B cell (primary cell): ENCODE measurements around the gene DCUN1D4. TPM values are rescaled to one million over a fixed set of nuclear protein-coding genes. Genes with fewer than 3 reads are reported as not detected.
A peak's percentile ranks its signal among the peaks of the same experiment; 100 is the strongest.

Experiments
- ATAC-seq: fragments of 200-7000 bp; cut with Tn5 transposase; one replicate; pipeline ENCODE4 v1.10.0; 2021; ENCODE audit warnings: low read depth, mild to moderate bottlenecking, moderate number of reproducible peaks, moderate library complexity
- CTCF ChIA-PET: fragments of 350-600 bp; sonication (Branson Sonifier 250); formaldehyde crosslinking; loops from one replicate; lab custom pipeline; 2021; ENCODE audit warnings: antibody characterized with exemption, inconsistent platforms; lab: Charles Lee
- POLR2A ChIA-PET: fragments of 350-600 bp; sonication (Branson Sonifier 250); formaldehyde crosslinking; loops from one replicate; lab custom pipeline; 2021; ENCODE audit warnings: antibody characterized with exemption; lab: Charles Lee
- DNase-seq: peaks from one replicate; pipeline ENCODE4 v3.0.0; 2013
- H2AFZ ChIP-seq: 2 replicates; pipeline ENCODE4 v1.6.1; 2012; ENCODE audit warnings: mild to moderate bottlenecking, low read depth, low read length; ENCODE audit not compliant: insufficient read depth, poor library complexity, severe bottlenecking
- H3K27ac ChIP-seq, 2 donors: 1 replicate in 1 of 2; 2 replicates in 1 of 2; pipeline ENCODE4 v1.5.1; 2012 to 2013; ENCODE audit warnings: low read length in 2 of 2, mild to moderate bottlenecking in 2 of 2, moderate library complexity in 1 of 2
- H3K27me3 ChIP-seq, 4 experiments: fragments of 200-600 bp in 1 of 4; sonication (generic) in 1 of 4; replicated peaks in 1 of 4; 1 replicate in 2 of 4; 2 replicates in 2 of 4; pipeline versions ENCODE4 v1.6.1 to v1.7.0; 2013 to 2016; ENCODE audit warnings: low read length in 3 of 4, mild to moderate bottlenecking in 2 of 4, mixed read lengths in 1 of 4, moderate library complexity in 1 of 4; ENCODE audit not compliant: insufficient read depth in 4 of 4, control insufficient read depth in 3 of 4; ENCODE audit errors: control extremely low read depth in 1 of 4
- H3K36me3 ChIP-seq, 2 experiments: replicated peaks in 1 of 2; 1 replicate in 1 of 2; 2 replicates in 1 of 2; pipeline versions ENCODE4 v1.6.1 to v1.7.1; 2013; ENCODE audit warnings: low read length in 1 of 2; ENCODE audit not compliant: insufficient read depth in 2 of 2, control insufficient read depth in 1 of 2; ENCODE audit errors: control extremely low read depth in 1 of 2, extremely low read depth in 1 of 2
- H3K4me1 ChIP-seq, 2 donors: fragments of 200-600 bp in 1 of 2; sonication (generic) in 1 of 2; 1 replicate in 1 of 2; 2 replicates in 1 of 2; pipeline versions ENCODE4 v1.5.1 to v1.6.1; 2013 to 2017; ENCODE audit warnings: low read length in 2 of 2; ENCODE audit not compliant: control insufficient read depth in 2 of 2, insufficient read depth in 2 of 2
- H3K4me2 ChIP-seq: replicated peaks from 2 replicates; pipeline ENCODE3; 2012; ENCODE audit warnings: mild to moderate bottlenecking, low read depth, low read length; ENCODE audit not compliant: poor library complexity, severe bottlenecking
- H3K4me3 ChIP-seq, 5 experiments: fragments of 200-600 bp in 1 of 5; sonication (generic) in 1 of 5; 1 replicate in 3 of 5; 2 replicates in 2 of 5; pipeline versions ENCODE4 v1.5.1 to v1.7.0; 2011 to 2016; ENCODE audit warnings: low read length in 4 of 5, mild to moderate bottlenecking in 4 of 5, low read depth in 2 of 5, control low read depth in 1 of 5, moderate library complexity in 1 of 5; ENCODE audit not compliant: insufficient read depth in 1 of 5; ENCODE audit errors: control extremely low read depth in 1 of 5, extremely low read depth in 1 of 5
- H3K79me2 ChIP-seq: fragments of 200-600 bp; sonication (generic); one replicate; pipeline ENCODE4 v1.6.0; 2016; ENCODE audit warnings: low read length; ENCODE audit not compliant: control insufficient read depth, insufficient read depth
- H3K9ac ChIP-seq: fragments of 200-600 bp; sonication (generic); 2 replicates; pipeline ENCODE4 v1.6.1; 2017; ENCODE audit warnings: mild to moderate bottlenecking, low read length, moderate library complexity
- H3K9me3 ChIP-seq, 3 donors: one replicate each; pipeline versions ENCODE4 v1.6.1 to v1.7.1; 2013; ENCODE audit warnings: low read length in 2 of 3; ENCODE audit not compliant: control insufficient read depth in 2 of 3, insufficient read depth in 1 of 3; ENCODE audit errors: control extremely low read depth in 1 of 3
- H4K20me1 ChIP-seq: 2 replicates; pipeline ENCODE4 v1.6.0; 2012; ENCODE audit warnings: mild to moderate bottlenecking, low read length; ENCODE audit not compliant: insufficient read depth, control insufficient read depth, poor library complexity, severe bottlenecking
- H3K27ac Mint-ChIP-seq: one replicate; pipeline ENCODE4 v1.8.0; 2021; ENCODE audit warnings: mixed read lengths
- H3K27me3 Mint-ChIP-seq: one replicate; pipeline ENCODE4 v1.8.0; 2021; ENCODE audit warnings: mixed read lengths
- H3K4me1 Mint-ChIP-seq: one replicate; pipeline ENCODE4 v1.8.0; 2021; ENCODE audit warnings: mixed read lengths
- H3K4me3 Mint-ChIP-seq: one replicate; pipeline ENCODE4 v1.8.0; 2021; ENCODE audit warnings: mixed read lengths
- H3K9me3 Mint-ChIP-seq: one replicate; pipeline ENCODE4 v1.8.0; 2022; ENCODE audit warnings: mixed read lengths; ENCODE audit not compliant: insufficient read depth
- CTCF ChIP-seq: fragments of 200-600 bp; IDR thresholded peaks from one replicate; pipeline ENCODE4 v1.8.0; 2022; ENCODE audit warnings: antibody characterized with exemption, mild to moderate bottlenecking
- EZH2 ChIP-seq: IDR thresholded peaks from 2 replicates; pipeline ENCODE4 v1.6.1; 2012; ENCODE audit warnings: borderline replicate concordance, low read depth, mild to moderate bottlenecking, moderate library complexity, low read length; ENCODE audit not compliant: insufficient read depth, poor library complexity, severe bottlenecking
- WGBS: methylation state at CpG from one replicate; pipeline ENCODE4 v1.1.5; 2013; ENCODE audit warnings: missing lambda C conversion rate; ENCODE audit not compliant: insufficient coverage; 5-methylcytosine and 5-hydroxymethylcytosine counted together
- intact Hi-C: fragments of 100-400 bp; cut with micrococcal nuclease; formaldehyde crosslinking; loops from one replicate; pipeline ENCODE4 v1.10.0; 2022
- polyA plus RNA-seq: library from polyadenylated mRNA; depleted of rRNA; stranded (reverse); fragments of >200 nt; gene quantifications from 2 replicates; pipeline ENCODE4 v1.2.3, GENCODE V29; 2012
- total RNA-seq, 2 donors: library from RNA; stranded (reverse); fragments of 120-200 nt in 1 of 2; gene quantifications; 1 replicate in 1 of 2; 2 replicates in 1 of 2; pipeline versions ENCODE4 v1.2.3 to v1.2.4, GENCODE V29; 2013 to 2022

DCUN1D4 gene
- total and polyA plus RNA-seq, 2 donors (not counting 1 experiment from before 2014, with no cell fraction given) = 15.1 to 39.7 TPM

GRCh38 chr4:51906167-51906958, 63.4 kb downstream of the DCUN1D4 start:
- H3K9ac ChIP-seq = no peak overlapping the region
- no peak overlapping the region for H3K4me2 ChIP-seq
- POLR2A ChIA-PET = no interaction called here

More at GRCh38 chr4:51906167-51906958, 63.4 kb downstream of the DCUN1D4 start:
- H3K4me3 Mint-ChIP-seq = no peak overlapping the region
- Histone ChIP-seq H4K20me1 (no peaks in the 10 kb centered on the region), H3K36me3 (peaks cover 4 to 10% of the 10 kb centered on the region in 2 experiments), H3K4me3 (no peak overlapping the region), H3K79me2 (no peaks in the 10 kb centered on the region), H2AFZ (no peak overlapping the region), H3K27me3 (no peaks in the 10 kb centered on the region), H3K4me1 (peaks cover 5 to 6% of the 10 kb centered on the region in 2 donors), H3K27ac (no peak overlapping the region), H3K9me3 (no peaks in the 10 kb centered on the region)
- H3K4me1 Mint-ChIP-seq = peaks cover 13% of the 10 kb centered on the region
- WGBS = 56% methylated on average over 2 of the region's 7 CpGs
- TF ChIP-seq CTCF (no peak), EZH2 (no peak)
- DNase-seq = peak; percentile 22
- peak; percentile 54 for ATAC-seq
- no peaks in the 10 kb centered on the region for H3K9me3 Mint-ChIP-seq
- peak overlapping the region; percentile 16 for H3K27ac Mint-ChIP-seq
- intact Hi-C loops = no loop called here
- H3K27me3 Mint-ChIP-seq = no peaks in the 10 kb centered on the region
- CTCF ChIA-PET = interaction anchor here (0.7 to 2.2 kb wide), 2 partner anchors 9 to 10 kb away, joined by 3 to 9 read pairs; no protein-coding TSS in a partner anchor
